GM15510 (cell line): ENCODE data around the gene FGF5.

Experiments used
- POLR2A ChIP-seq: IDR thresholded peaks from 3 replicates; pipeline ENCODE4 v1.6.1; 2011; ENCODE audit warnings: borderline replicate concordance; ENCODE audit not compliant: insufficient read length; ENCODE audit errors: extremely low read depth

The FGF5 gene

DNA sequence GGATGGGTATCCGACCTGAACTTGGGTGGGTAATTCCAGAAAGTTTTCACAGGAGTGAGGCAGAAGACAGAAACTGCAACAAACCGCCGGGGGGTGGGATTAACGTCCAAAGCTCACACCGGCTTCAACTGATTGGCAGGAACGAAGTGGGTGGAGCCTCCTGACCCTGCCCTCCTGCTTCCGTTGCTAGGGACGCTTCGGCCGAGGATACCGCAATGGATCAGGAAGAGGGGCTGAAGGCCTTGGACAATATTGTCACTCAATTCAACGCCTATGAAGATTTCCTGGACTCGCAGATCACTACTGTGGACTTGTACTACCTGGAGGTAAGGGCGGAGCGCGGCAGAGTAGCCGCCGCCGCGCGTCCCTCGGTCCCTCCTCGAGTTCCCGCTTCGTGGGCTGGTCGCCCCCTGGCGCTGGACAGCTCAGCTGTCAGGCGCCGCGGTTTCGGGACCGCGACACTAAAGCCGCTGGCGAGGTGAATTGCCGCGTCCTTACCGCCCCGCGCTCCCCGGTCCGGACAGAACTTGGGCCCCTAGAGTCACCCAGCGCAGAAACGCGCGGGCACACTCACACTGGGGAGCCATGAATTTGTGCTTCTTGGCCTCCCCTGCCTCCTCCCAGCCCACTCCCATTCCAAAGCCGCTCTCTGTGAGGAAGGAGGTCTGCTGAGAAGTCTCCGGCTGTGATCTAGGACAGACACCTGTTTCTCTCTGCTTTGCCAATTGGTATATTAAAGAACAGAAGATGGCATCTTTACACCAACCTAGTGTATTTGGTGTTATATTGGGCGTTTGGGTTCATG is 69.3 kb downstream of the FGF5 start, which contains the start of gene CFAP299:
CFAP299 (plus strand) TSS at position 177 of the 805 bp plus-strand sequence.
- no peak for TF ChIP-seq POLR2A

DNA sequence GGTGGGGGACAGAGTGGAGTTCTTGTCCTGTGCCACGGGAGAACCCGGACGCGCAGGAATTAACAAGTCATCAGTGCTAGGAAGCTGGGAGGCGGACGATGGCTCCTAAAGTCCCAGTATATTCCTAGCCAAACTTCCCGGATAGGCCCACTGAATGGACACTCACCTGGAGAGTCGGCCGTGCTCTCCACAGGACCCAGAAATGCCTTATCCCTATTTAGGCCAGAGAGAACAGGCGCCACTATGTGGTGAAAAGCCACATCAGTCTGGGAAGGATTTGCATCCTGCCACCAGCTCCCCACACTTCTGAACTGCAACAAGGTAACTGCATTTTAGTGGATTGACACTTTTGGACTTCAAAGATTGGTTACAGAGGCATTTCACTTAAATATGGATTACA is 70.1 kb downstream of the FGF5 start:
- no peak for TF ChIP-seq POLR2A

DNA sequence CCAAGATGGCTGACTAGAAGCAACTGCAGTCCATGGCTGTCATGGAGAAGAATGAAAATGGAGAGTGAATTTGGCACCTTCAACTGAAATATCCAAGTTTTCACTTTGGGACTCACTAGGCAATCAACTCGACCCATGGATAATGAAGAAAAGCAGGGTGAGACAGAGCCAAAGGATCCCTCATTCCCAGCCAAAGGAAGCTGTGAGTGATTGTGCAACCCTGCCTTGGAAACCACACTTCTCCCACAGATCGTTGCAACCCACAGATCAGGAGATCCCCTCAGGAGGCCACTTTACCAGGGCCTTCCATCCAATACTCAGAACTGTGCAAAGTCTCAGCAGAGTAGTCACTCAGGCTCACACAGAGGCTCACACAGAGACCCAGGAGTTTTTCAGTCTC is 73.6 kb downstream of the FGF5 start:
- TF ChIP-seq POLR2A, result no peak
